Ovary (tissue), 3 donors: Measurements from ENCODE around the gene ZNF804B.

Experiments
- POLR2A ChIP-seq: fragments of 450-650 bp; IDR thresholded peaks from one replicate; pipeline ENCODE4 v1.6.1; 2017; ENCODE audit warnings: antibody characterized with exemption, mild to moderate bottlenecking, moderate library complexity
- TF ChIP-seq, protein P1 (sequence below), 3 donors: fragments of 450-650 bp in 2 of 3; fragments of 200-600 bp in 1 of 3; IDR thresholded peaks; one replicate each; pipeline versions ENCODE4 v1.5.1 to v1.8.0; 2016 to 2022; ENCODE audit warnings: antibody characterized with exemption in 3 of 3, mild to moderate bottlenecking in 1 of 3
- donor health status: DM: no; HTN: no; CAD: no.

DNA sequence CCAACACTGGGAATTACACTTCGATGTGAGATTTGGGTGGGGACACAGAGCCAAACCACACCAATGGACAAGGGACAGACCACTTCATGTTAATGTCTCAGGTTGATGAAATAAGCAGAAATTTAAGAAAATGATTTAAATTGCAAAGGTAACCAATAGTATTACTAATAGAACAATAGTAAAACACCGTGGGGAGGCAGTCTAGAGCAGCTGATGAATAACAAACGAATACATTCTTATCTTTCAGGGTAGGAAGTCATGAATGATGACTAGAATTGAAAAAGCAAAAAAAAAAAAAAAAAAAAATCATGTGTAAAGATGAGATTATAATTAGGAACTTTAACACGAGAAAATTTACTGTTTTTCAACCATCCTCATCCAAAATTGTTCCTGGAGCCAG lies 207.9 kb downstream of the ZNF804B start:
- TF ChIP-seq, protein P1, sequence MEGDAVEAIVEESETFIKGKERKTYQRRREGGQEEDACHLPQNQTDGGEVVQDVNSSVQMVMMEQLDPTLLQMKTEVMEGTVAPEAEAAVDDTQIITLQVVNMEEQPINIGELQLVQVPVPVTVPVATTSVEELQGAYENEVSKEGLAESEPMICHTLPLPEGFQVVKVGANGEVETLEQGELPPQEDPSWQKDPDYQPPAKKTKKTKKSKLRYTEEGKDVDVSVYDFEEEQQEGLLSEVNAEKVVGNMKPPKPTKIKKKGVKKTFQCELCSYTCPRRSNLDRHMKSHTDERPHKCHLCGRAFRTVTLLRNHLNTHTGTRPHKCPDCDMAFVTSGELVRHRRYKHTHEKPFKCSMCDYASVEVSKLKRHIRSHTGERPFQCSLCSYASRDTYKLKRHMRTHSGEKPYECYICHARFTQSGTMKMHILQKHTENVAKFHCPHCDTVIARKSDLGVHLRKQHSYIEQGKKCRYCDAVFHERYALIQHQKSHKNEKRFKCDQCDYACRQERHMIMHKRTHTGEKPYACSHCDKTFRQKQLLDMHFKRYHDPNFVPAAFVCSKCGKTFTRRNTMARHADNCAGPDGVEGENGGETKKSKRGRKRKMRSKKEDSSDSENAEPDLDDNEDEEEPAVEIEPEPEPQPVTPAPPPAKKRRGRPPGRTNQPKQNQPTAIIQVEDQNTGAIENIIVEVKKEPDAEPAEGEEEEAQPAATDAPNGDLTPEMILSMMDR (IDR thresholded peaks at IDR 0.05), result no peak
- TF ChIP-seq POLR2A, result no peak
